Effector memory CD4-positive, alpha-beta T cell (primary cell): Measurements from ENCODE around the gene CYSRT1.

Experiments used
- DNase-seq, 3 donors: peaks; one replicate each; pipeline ENCODE4 v3.0.0-alpha.2; 2020
- H3K27ac ChIP-seq: 2 replicates; pipeline ENCODE4 v1.7.0; 2013; ENCODE audit warnings: mild to moderate bottlenecking, low read length, moderate library complexity; ENCODE audit not compliant: insufficient read depth, poor library complexity, severe bottlenecking
- H3K27me3 ChIP-seq: replicated peaks from 2 replicates; pipeline ENCODE4 v1.7.0; 2013; ENCODE audit warnings: mild to moderate bottlenecking, low read length; ENCODE audit not compliant: insufficient read depth, control insufficient read depth, poor library complexity, severe bottlenecking
- H3K36me3 ChIP-seq: 2 replicates; pipeline ENCODE4 v1.7.0; 2013; ENCODE audit warnings: mild to moderate bottlenecking, low read length, moderate library complexity; ENCODE audit not compliant: control insufficient read depth, insufficient read depth
- H3K4me1 ChIP-seq: 2 replicates; pipeline ENCODE4 v1.7.0; 2013; ENCODE audit warnings: low read length, mild to moderate bottlenecking; ENCODE audit not compliant: control insufficient read depth, insufficient read depth, poor library complexity, severe bottlenecking
- H3K4me3 ChIP-seq: 2 replicates; pipeline ENCODE4 v1.7.0; 2013; ENCODE audit warnings: low read length, low read depth, mild to moderate bottlenecking; ENCODE audit not compliant: insufficient read depth, poor library complexity, severe bottlenecking
- H3K9me3 ChIP-seq: 2 replicates; pipeline ENCODE4 v1.7.0; 2013; ENCODE audit warnings: mild to moderate bottlenecking, low read length, moderate library complexity; ENCODE audit not compliant: control insufficient read depth

CYSRT1 gene

GRCh38 chr9:137245450-137246421 lies 20.8 kb downstream of the CYSRT1 start:
- H3K27ac ChIP-seq: no peak overlapping the region
- H3K27me3 ChIP-seq: no peaks in the 10 kb centered on the region
- H3K9me3 ChIP-seq: no peaks in the 10 kb centered on the region
- H3K4me1 ChIP-seq: peaks cover 15% of the 10 kb centered on the region
- no peak overlapping the region for H3K4me3 ChIP-seq
- DNase-seq: no peak
- H3K36me3 ChIP-seq: peaks cover 22% of the 10 kb centered on the region

- Histone ChIP-seq H3K9me3 (no peaks in the 10 kb centered on the region), H3K27me3 (no peaks in the 10 kb centered on the region), H3K27ac (no peak overlapping the region), H3K36me3 (peaks cover 17% of the 10 kb centered on the region), H3K4me3 (no peak overlapping the region), H3K4me1 (peaks cover 7% of the 10 kb centered on the region)
- DNase-seq: no peak
These were observed 22.4 kb downstream of the CYSRT1 start for GRCh38 chr9:137247135-137247915.

- Histone ChIP-seq H3K4me3 (no peak overlapping the region), H3K4me1 (peaks cover 2% of the 10 kb centered on the region), H3K36me3 (peaks cover 12% of the 10 kb centered on the region), H3K9me3 (no peaks in the 10 kb centered on the region), H3K27ac (no peak overlapping the region), H3K27me3 (no peaks in the 10 kb centered on the region)
- no peak for DNase-seq
These were observed 22.9 kb downstream of the CYSRT1 start for GRCh38 chr9:137247916-137248175.

- H3K4me3 ChIP-seq: no peak overlapping the region
- no peak for DNase-seq
- peaks cover 8% of the 10 kb centered on the region for H3K4me1 ChIP-seq
These were observed 25.6 kb downstream of the CYSRT1 start for GRCh38 chr9:137250329-137251193.

GRCh38 chr9:137251194-137251461 lies 26.2 kb downstream of the CYSRT1 start, which contains the start of gene STPG3:
TSS of gene STPG3 (plus strand) at chr9:137251286. CDS start at chr9:137251287, 1 bp downstream.
- no peaks in the 10 kb centered on the region for H3K9me3 ChIP-seq
- H3K4me3 ChIP-seq: no peak within 1 kb of the TSS
- no peak within 1 kb of the TSS for H3K27ac ChIP-seq
- no peaks in the 10 kb centered on the region for H3K36me3 ChIP-seq
- H3K4me1 ChIP-seq: peaks cover 13% of the 10 kb centered on the region
- no peak for DNase-seq
- no peaks in the 10 kb centered on the region for H3K27me3 ChIP-seq

More at GRCh38 chr9:137250329-137251193, 25.6 kb downstream of the CYSRT1 start:
- Histone ChIP-seq H3K27me3 (no peaks in the 10 kb centered on the region), H3K36me3 (no peaks in the 10 kb centered on the region), H3K9me3 (no peaks in the 10 kb centered on the region), H3K27ac (no peak overlapping the region)

- H3K27me3 ChIP-seq: no peaks in the 10 kb centered on the region
- peaks cover 19% of the 10 kb centered on the region for H3K4me1 ChIP-seq
- H3K36me3 ChIP-seq: peaks cover 2% of the 10 kb centered on the region
- DNase-seq: no peak
- H3K4me3 ChIP-seq: no peak overlapping the region
- H3K27ac ChIP-seq: no peak overlapping the region
- no peaks in the 10 kb centered on the region for H3K9me3 ChIP-seq
These were observed 26.7 kb downstream of the CYSRT1 start for GRCh38 chr9:137251490-137252268.

- peaks cover 21% of the 10 kb centered on the region for H3K4me1 ChIP-seq
- no peak overlapping the region for H3K27ac ChIP-seq
- DNase-seq: no peak
- no peaks in the 10 kb centered on the region for H3K9me3 ChIP-seq
- H3K4me3 ChIP-seq: no peak overlapping the region
- peaks cover 5% of the 10 kb centered on the region for H3K36me3 ChIP-seq
- H3K27me3 ChIP-seq: no peaks in the 10 kb centered on the region
These were observed 27.9 kb downstream of the CYSRT1 start for GRCh38 chr9:137252555-137253506.

GRCh38 chr9:137253717-137254623 lies 29.0 kb downstream of the CYSRT1 start:
- H3K27ac ChIP-seq: no peak overlapping the region
- no peaks in the 10 kb centered on the region for H3K9me3 ChIP-seq
- H3K36me3 ChIP-seq: peaks cover 8% of the 10 kb centered on the region
- no peak for DNase-seq
- H3K4me3 ChIP-seq: peak overlapping the region; percentile 85
- H3K4me1 ChIP-seq: peaks cover 21% of the 10 kb centered on the region
- no peaks in the 10 kb centered on the region for H3K27me3 ChIP-seq
